ENCODE results near the gene RWDD3. TPM values are rescaled to one million over a fixed set of nuclear protein-coding genes. Genes with fewer than 3 reads are reported as not detected.

The RWDD3 gene
- total RNA-seq, 1 donor from 2014 or later, result 19.8 TPM

DNA sequence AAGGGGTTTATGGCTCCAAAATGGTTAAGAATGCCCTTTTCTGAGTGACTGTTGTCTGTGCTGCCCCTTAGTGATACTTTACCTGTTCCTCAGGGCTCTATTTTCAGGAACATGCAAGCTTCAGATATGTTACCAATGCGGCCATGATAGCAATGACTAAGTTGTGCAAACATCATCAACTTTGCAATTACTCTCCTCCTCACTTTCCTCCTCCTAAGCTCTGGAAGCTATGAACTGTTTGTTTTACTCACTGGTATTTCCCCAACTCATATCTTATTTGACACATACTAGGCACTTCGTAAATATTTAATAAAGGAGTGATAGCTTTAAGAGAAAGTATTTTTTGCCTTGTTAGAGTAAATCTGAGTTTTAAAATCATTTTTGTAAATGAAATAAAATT is 53.8 kb downstream of the RWDD3 start:
- Mint-ChIP-seq H3K27me3 (no peaks in the 10 kb centered on the region), H3K4me1 (ENCODE audit: unreplicated experiment) (peaks cover 5% of the 10 kb centered on the region), H3K9me3 (no peaks in the 10 kb centered on the region), H3K27ac (no peak overlapping the region), H3K4me3 (no peak overlapping the region), H3K36me3 (no peaks in the 10 kb centered on the region)
- TF ChIP-seq, protein P1, sequence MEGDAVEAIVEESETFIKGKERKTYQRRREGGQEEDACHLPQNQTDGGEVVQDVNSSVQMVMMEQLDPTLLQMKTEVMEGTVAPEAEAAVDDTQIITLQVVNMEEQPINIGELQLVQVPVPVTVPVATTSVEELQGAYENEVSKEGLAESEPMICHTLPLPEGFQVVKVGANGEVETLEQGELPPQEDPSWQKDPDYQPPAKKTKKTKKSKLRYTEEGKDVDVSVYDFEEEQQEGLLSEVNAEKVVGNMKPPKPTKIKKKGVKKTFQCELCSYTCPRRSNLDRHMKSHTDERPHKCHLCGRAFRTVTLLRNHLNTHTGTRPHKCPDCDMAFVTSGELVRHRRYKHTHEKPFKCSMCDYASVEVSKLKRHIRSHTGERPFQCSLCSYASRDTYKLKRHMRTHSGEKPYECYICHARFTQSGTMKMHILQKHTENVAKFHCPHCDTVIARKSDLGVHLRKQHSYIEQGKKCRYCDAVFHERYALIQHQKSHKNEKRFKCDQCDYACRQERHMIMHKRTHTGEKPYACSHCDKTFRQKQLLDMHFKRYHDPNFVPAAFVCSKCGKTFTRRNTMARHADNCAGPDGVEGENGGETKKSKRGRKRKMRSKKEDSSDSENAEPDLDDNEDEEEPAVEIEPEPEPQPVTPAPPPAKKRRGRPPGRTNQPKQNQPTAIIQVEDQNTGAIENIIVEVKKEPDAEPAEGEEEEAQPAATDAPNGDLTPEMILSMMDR (conservative IDR thresholded peaks at IDR 0.05), result no peak
- DNase-seq (ENCODE audit: extremely low spot score, unreplicated experiment), result no peak

Other genes with a start within 250 kb of the RWDD3 start
- 5.0 and 5.5 TPM in 2 replicates for gene ALG14, start 161.3 kb upstream of the RWDD3 start, total RNA-seq (ENCODE audit: low replicate concordance)
- 6.9 and 17.7 TPM in 2 replicates for gene TLCD4, start 116.9 kb upstream of the RWDD3 start, total RNA-seq (ENCODE audit: low replicate concordance)

Data from type B pancreatic cell (in vitro differentiated cells).